Immature natural killer cell (primary cell): ENCODE measurements around the gene SCD5. TPM values are rescaled to one million over a fixed set of nuclear protein-coding genes. Genes with fewer than 3 reads are reported as not detected.

Experiments
- DNase-seq, 3 donors: peaks; one replicate each; pipeline ENCODE4 v3.0.0; 2022; ENCODE audit warnings: mixed read lengths in 1 of 3
- H3K27ac Mint-ChIP-seq, 6 donors: one replicate each; pipeline ENCODE4 v1.8.0; 2020; ENCODE audit warnings: mixed read lengths in 6 of 6, mild to moderate bottlenecking in 5 of 6, inconsistent platforms in 4 of 6, moderate library complexity in 3 of 6
- H3K27me3 Mint-ChIP-seq, 3 donors: one replicate each; pipeline ENCODE4 v1.8.0; 2020 to 2021; ENCODE audit warnings: low read depth in 3 of 3, mild to moderate bottlenecking in 3 of 3, mixed read lengths in 3 of 3, moderate library complexity in 3 of 3, inconsistent platforms in 1 of 3
- H3K36me3 Mint-ChIP-seq, 3 donors: one replicate each; pipeline ENCODE4 v1.8.0; 2020; ENCODE audit warnings: mixed read lengths in 3 of 3, inconsistent platforms in 2 of 3, mild to moderate bottlenecking in 2 of 3
- H3K4me1 Mint-ChIP-seq, 2 donors: one replicate each; pipeline ENCODE4 v1.8.0; 2020; ENCODE audit warnings: inconsistent platforms in 2 of 2, mild to moderate bottlenecking in 2 of 2, mixed read lengths in 2 of 2, moderate library complexity in 1 of 2
- H3K4me3 Mint-ChIP-seq, 5 donors: one replicate each; pipeline ENCODE4 v1.8.0; 2020; ENCODE audit warnings: mild to moderate bottlenecking in 5 of 5, mixed read lengths in 5 of 5, inconsistent platforms in 3 of 5, moderate library complexity in 3 of 5
- H3K9me3 Mint-ChIP-seq, 6 donors: one replicate each; pipeline ENCODE4 v1.8.0; 2020; ENCODE audit warnings: mild to moderate bottlenecking in 6 of 6, mixed read lengths in 6 of 6, inconsistent platforms in 4 of 6, moderate library complexity in 3 of 6
- polyA plus RNA-seq, 3 donors: library from polyadenylated mRNA; unstranded; fragments of 300-500 nt; fragmentation: Illumina TruSeq; gene quantifications; one replicate each; pipeline ENCODE4 v1.2.3, GENCODE V29; 2021

Gene SCD5
- polyA plus RNA-seq, 3 donors from 2014 or later, result 4.6 to 16.1 (median 11.3) TPM

DNA sequence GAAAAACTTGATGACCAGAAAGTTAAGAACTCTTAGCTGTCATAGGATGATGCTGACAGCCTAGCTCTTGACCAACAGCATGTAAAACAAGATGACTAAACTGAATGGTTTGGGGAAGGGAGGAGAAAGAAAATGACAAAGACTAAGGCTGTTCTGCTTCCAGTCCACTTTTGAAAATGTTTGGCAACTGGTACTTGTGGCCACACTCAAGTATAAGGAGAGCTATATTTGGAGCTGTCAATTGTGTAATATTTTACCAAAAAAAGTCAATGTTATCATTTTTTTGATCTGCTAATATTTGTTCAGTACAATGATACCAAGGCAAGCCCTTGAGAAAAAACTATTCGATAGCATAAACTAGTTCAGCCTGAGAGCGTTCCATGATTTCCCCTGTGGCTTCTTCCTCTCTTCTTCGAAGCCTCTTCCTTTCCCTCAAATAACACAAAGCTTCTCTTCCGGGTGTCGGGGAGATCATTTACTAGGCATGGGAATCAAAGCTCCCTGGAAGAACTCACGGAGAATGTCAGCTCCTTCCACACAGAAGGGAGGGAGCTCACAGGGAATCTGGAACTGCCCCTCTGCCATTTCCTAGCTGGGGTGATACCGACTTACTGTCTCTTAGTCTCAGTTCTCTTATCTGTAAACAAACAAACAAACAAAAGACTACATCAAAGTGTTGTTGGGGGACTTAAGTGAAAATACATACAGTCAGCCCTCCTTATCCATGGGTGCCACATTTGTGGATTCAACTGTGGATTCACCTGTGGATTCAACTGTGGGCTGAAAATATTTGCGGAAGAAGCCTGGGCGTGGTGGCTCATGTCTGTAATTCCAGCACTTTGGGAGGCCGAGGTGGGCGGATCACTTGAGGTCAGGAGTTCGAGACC is 82.6 kb downstream of the SCD5 start:
- H3K27ac Mint-ChIP-seq, result no peak overlapping the region
- H3K27me3 Mint-ChIP-seq, result peaks cover 0 to 2% (median 0%) of the 10 kb centered on the region in 3 donors
- H3K4me3 Mint-ChIP-seq, result no peak overlapping the region
- no peaks in the 10 kb centered on the region for H3K9me3 Mint-ChIP-seq
- DNase-seq, result no peak
- H3K36me3 Mint-ChIP-seq, result no peaks in the 10 kb centered on the region
- peaks cover 0 to 2% of the 10 kb centered on the region in 2 donors for H3K4me1 Mint-ChIP-seq

DNA sequence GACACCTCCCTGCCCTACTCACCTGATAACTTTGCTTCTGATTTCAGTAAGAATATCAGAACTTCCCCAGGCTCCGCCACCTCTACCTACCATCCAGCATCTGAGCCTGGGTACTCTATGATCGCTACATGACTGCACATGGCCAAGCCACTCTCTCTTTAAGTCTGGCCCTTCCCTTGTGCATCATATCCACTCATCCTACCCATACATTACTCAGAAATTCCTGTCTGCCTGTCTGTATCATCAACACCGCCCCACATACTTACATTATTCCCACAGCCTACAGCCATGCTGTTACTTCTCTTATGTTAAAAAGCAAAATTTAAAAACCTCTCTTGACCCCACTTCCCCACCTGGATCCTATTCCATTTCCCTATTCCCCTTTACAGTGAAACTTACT is 84.7 kb downstream of the SCD5 start:
- peaks cover 0 to 2% (median 0%) of the 10 kb centered on the region in 3 donors for H3K27me3 Mint-ChIP-seq
- no peak overlapping the region for H3K4me3 Mint-ChIP-seq
- DNase-seq, result no peak
- H3K36me3 Mint-ChIP-seq, result no peaks in the 10 kb centered on the region
- H3K27ac Mint-ChIP-seq, result no peak overlapping the region
- H3K4me1 Mint-ChIP-seq, result peaks cover 0 to 2% of the 10 kb centered on the region in 2 donors
- no peaks in the 10 kb centered on the region for H3K9me3 Mint-ChIP-seq

DNA sequence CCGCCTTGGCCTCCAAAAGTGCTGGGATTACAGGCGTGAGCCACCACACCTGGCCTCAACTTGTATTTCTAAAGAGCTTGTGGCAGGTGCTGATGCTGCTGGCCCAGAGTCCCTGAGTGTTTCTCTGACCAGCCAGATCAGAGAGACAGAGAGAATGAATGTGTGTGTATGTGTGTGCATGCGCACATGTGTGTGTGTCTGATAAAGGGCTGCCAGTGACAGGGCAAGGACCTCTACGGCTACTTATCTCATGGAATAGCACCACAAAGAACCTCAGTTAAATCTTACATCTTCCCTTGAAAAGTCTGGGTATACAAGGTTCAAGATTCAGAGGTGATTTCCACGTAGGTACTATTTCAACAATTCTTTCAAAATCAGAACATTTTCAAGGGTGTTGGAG is 86.0 kb downstream of the SCD5 start:
- DNase-seq, result no peak
- H3K4me3 Mint-ChIP-seq, result no peak overlapping the region
- peaks cover 0 to 2% (median 0%) of the 10 kb centered on the region in 3 donors for H3K27me3 Mint-ChIP-seq
- no peaks in the 10 kb centered on the region for H3K9me3 Mint-ChIP-seq
- no peaks in the 10 kb centered on the region for H3K36me3 Mint-ChIP-seq
- H3K4me1 Mint-ChIP-seq, result no peaks in the 10 kb centered on the region
- H3K27ac Mint-ChIP-seq, result no peak overlapping the region

- no peak overlapping the region for H3K27ac Mint-ChIP-seq
- peaks cover 0 to 2% (median 0%) of the 10 kb centered on the region in 3 donors for H3K27me3 Mint-ChIP-seq
- H3K36me3 Mint-ChIP-seq, result no peaks in the 10 kb centered on the region
- H3K4me3 Mint-ChIP-seq, result no peak overlapping the region
- no peaks in the 10 kb centered on the region for H3K4me1 Mint-ChIP-seq
- no peak for DNase-seq
- no peaks in the 10 kb centered on the region for H3K9me3 Mint-ChIP-seq
Observed at GRCh38 chr4:82711158-82711785, 87.3 kb downstream of the SCD5 start.

GRCh38 chr4:82710197-82710929 is 88.2 kb downstream of the SCD5 start:
- no peak for DNase-seq
- H3K36me3 Mint-ChIP-seq, result no peaks in the 10 kb centered on the region
- peaks cover 0 to 2% (median 0%) of the 10 kb centered on the region in 3 donors for H3K27me3 Mint-ChIP-seq
- no peak overlapping the region for H3K27ac Mint-ChIP-seq
- H3K4me3 Mint-ChIP-seq, result no peak overlapping the region
- H3K9me3 Mint-ChIP-seq, result no peaks in the 10 kb centered on the region
- H3K4me1 Mint-ChIP-seq, result no peaks in the 10 kb centered on the region

DNA sequence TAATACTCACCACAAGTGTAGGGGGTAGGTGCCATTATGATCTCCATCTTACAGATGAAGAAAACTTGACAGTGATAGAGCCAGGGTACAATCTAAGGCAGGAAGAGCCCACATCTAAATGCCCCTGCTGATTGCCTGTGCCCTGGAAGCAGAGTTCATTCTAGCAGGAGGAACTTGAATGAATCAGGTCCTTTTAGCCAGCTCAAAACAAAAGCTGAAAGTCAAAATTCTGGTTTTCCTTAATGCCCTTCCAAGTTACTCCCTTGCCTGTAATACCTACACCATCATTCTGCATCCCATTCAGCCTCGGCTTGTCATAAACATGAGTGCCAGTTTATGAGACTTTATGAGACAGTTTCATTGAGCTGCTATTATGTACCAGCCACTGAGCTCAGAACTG is 89.6 kb downstream of the SCD5 start:
- Mint-ChIP-seq H3K27ac (no peak overlapping the region), H3K9me3 (no peaks in the 10 kb centered on the region), H3K27me3 (no peaks in the 10 kb centered on the region), H3K4me1 (no peaks in the 10 kb centered on the region), H3K36me3 (peaks cover 0 to 4% (median 3%) of the 10 kb centered on the region in 3 donors), H3K4me3 (no peak overlapping the region)
- no peak for DNase-seq

DNA sequence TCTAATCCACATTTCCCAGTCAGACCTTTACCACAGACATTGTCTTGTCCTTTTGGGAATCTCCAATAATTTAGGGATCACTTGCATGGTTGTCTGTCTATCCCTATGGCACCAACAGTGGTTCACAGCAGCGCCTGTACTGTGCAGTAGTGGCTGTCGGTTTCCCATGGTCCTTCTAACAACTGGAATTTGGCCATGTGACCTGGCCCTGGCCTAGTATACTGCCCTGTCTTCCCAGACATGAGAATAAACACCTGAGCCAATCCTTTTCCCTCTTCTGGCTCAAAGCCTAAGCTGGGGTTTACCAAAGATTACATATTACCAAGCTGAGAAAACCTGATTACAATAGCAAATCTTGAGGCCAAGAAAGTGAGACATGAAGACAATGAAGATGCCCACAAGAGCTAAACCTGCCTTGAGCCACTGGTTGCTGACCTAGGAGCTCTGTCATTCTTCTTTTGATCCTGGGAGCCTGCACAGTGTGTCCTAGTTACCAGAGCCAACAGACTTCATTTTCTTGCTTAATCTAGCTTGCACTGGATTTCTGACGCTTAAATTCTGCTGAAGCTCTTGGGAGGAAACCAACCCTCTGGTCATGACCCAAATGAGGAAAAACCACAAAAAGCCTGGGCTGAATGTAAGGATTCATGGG is 92.1 kb downstream of the SCD5 start:
- Mint-ChIP-seq H3K27me3 (no peaks in the 10 kb centered on the region), H3K27ac (no peak overlapping the region), H3K4me1 (no peaks in the 10 kb centered on the region), H3K36me3 (peaks cover 0 to 12% (median 7%) of the 10 kb centered on the region in 3 donors), H3K4me3 (no peak overlapping the region), H3K9me3 (no peaks in the 10 kb centered on the region)
- DNase-seq, result no peak

GRCh38 chr4:82705928-82706300 is 92.7 kb downstream of the SCD5 start:
- Mint-ChIP-seq H3K27me3 (no peaks in the 10 kb centered on the region), H3K27ac (no peak overlapping the region), H3K36me3 (peaks cover 0 to 12% (median 7%) of the 10 kb centered on the region in 3 donors), H3K4me3 (no peak overlapping the region), H3K9me3 (no peaks in the 10 kb centered on the region), H3K4me1 (no peaks in the 10 kb centered on the region)
- no peak for DNase-seq

GRCh38 chr4:82705169-82705927 is 93.2 kb downstream of the SCD5 start:
- Mint-ChIP-seq H3K9me3 (no peaks in the 10 kb centered on the region), H3K27me3 (no peaks in the 10 kb centered on the region), H3K4me3 (no peak overlapping the region), H3K27ac (no peak overlapping the region), H3K36me3 (peaks cover 0 to 12% (median 7%) of the 10 kb centered on the region in 3 donors), H3K4me1 (no peaks in the 10 kb centered on the region)
- DNase-seq, result no peak

GRCh38 chr4:82704156-82704555 is 94.4 kb downstream of the SCD5 start:
- DNase-seq, result no peak
- no peak overlapping the region for H3K4me3 Mint-ChIP-seq
- H3K4me1 Mint-ChIP-seq, result no peaks in the 10 kb centered on the region
- no peaks in the 10 kb centered on the region for H3K9me3 Mint-ChIP-seq
- H3K36me3 Mint-ChIP-seq, result peaks cover 0 to 16% (median 7%) of the 10 kb centered on the region in 3 donors
- no peak overlapping the region for H3K27ac Mint-ChIP-seq
- no peaks in the 10 kb centered on the region for H3K27me3 Mint-ChIP-seq

- peaks cover 4 to 25% (median 10%) of the 10 kb centered on the region in 3 donors for H3K36me3 Mint-ChIP-seq
- peak overlapping the region in 1 of 6 donors; percentile 60 for H3K27ac Mint-ChIP-seq
- no peaks in the 10 kb centered on the region for H3K4me1 Mint-ChIP-seq
- no peak for DNase-seq
- H3K9me3 Mint-ChIP-seq, result no peaks in the 10 kb centered on the region
- H3K4me3 Mint-ChIP-seq, result no peak overlapping the region
- no peaks in the 10 kb centered on the region for H3K27me3 Mint-ChIP-seq
Observed at GRCh38 chr4:82698412-82698811, 100.2 kb downstream of the SCD5 start.

- Mint-ChIP-seq H3K4me3 (no peak overlapping the region), H3K27me3 (peaks cover 0 to 1% (median 0%) of the 10 kb centered on the region in 3 donors), H3K27ac (no peak overlapping the region), H3K4me1 (peaks cover 0 to 2% of the 10 kb centered on the region in 2 donors), H3K36me3 (peaks cover 4 to 26% (median 10%) of the 10 kb centered on the region in 3 donors), H3K9me3 (no peaks in the 10 kb centered on the region)
- no peak for DNase-seq
Observed at GRCh38 chr4:82697561-82697960, 101.0 kb downstream of the SCD5 start.
